Measurements from ENCODE around the gene GLIS1.
A peak's percentile ranks its signal among the peaks of the same experiment; 100 is the strongest.
"Not testable (repeated sequence)": the region's sequence is repeated elsewhere in the genome, so short reads cannot be mapped to it uniquely, and the experiment has no call there.

Gene GLIS1

GRCh38 chr1:53763461-53763860 lies 24.5 kb upstream of the GLIS1 start:
- H3K27me3 ChIP-seq (ENCODE audit: control insufficient read depth, insufficient read depth, low read length): no peaks in the 10 kb centered on the region
- no peak overlapping the region for H3K27ac ChIP-seq (ENCODE audit: low read length)
- H3K9me3 ChIP-seq (ENCODE audit: control insufficient read depth, low read depth, low read length): no peaks in the 10 kb centered on the region
- H3K4me1 ChIP-seq (ENCODE audit: control insufficient read depth, low read depth, low read length): no peaks in the 10 kb centered on the region
- H3K36me3 ChIP-seq (ENCODE audit: control insufficient read depth, low read depth, low read length): peaks cover 29% of the 10 kb centered on the region
- no peak overlapping the region for H3K9ac ChIP-seq (ENCODE audit: low read length)
- H3K4me3 ChIP-seq (ENCODE audit: low read length): no peak overlapping the region

GRCh38 chr1:53760497-53760896 lies 21.5 kb upstream of the GLIS1 start:
- not testable (repeated sequence) for H3K27ac ChIP-seq (ENCODE audit: low read length); H3K4me1 ChIP-seq (ENCODE audit: control insufficient read depth, low read depth, low read length); H3K36me3 ChIP-seq (ENCODE audit: control insufficient read depth, low read depth, low read length); H3K4me3 ChIP-seq (ENCODE audit: low read length); H3K9me3 ChIP-seq (ENCODE audit: control insufficient read depth, low read depth, low read length); H3K9ac ChIP-seq (ENCODE audit: low read length); H3K27me3 ChIP-seq (ENCODE audit: control insufficient read depth, insufficient read depth, low read length)

DNA sequence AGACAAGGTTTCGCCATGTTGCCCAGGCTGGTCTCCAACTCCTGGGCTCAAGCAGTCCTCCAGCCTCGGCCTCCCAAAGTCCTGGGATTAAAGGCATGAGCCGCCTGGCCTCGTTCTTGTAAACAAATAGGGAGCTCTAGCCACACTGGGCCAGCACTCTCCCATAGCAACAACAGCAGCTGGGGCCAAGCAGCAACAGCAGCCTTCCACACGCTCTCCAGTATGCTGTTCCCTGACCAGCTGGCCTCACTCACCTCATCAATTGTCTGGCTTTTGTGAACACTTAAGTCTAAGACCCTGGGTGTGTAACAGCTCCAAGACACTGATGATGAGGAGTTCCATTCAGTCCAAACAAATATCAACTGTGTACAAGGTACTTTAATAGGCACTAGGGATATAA lies 16.9 kb upstream of the GLIS1 start:
- Histone ChIP-seq H3K4me3 (ENCODE audit: low read length) (no peak overlapping the region), H3K36me3 (ENCODE audit: control insufficient read depth, low read depth, low read length) (no peaks in the 10 kb centered on the region), H3K27me3 (ENCODE audit: control insufficient read depth, insufficient read depth, low read length) (no peaks in the 10 kb centered on the region), H3K9ac (ENCODE audit: low read length) (no peak overlapping the region), H3K27ac (ENCODE audit: low read length) (no peak overlapping the region), H3K9me3 (ENCODE audit: control insufficient read depth, low read depth, low read length) (no peaks in the 10 kb centered on the region), H3K4me1 (ENCODE audit: control insufficient read depth, low read depth, low read length) (no peaks in the 10 kb centered on the region)

DNA sequence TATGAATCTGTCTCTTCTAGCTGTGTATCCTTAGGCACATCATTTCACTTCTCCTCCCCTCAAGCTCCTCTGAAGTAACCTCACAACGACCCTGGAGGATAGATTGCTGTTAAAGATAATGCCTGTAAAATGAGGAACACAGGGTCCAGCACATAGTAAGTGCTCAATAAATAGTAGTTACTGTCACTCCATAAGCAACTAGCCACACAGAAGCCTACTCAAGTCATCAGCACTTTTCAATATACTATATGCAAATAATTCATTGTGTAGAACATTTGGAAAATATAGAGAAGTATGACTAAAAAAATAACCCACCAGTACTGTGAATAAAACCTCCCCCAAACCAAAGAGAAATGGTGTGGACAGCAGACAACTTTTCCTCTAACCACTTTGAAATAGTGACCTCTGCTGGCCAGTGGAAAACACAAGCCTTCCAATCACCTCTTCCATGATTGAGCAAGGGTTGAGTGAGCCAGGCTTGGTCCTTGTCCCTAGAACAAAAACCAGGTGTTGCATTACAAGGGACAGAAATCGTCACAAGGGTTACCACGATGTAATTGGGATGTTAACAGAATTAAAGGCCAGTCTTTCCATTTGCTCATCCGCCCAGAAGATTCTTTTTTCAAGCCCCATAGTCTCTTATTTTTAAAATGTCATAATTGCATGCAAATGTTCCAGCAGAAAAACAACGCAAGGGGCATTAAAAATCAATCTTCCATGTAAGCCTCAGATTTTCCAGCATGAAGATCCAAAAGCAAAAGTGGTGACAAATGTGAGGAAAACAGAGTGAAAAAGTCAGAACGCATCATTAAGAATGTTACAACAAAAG lies 15.7 kb upstream of the GLIS1 start:
- Histone ChIP-seq H3K4me3 (ENCODE audit: low read length) (no peak overlapping the region), H3K4me1 (ENCODE audit: control insufficient read depth, low read depth, low read length) (no peaks in the 10 kb centered on the region), H3K9ac (ENCODE audit: low read length) (no peak overlapping the region), H3K36me3 (ENCODE audit: control insufficient read depth, low read depth, low read length) (no peaks in the 10 kb centered on the region), H3K27ac (ENCODE audit: low read length) (no peak overlapping the region), H3K27me3 (ENCODE audit: control insufficient read depth, insufficient read depth, low read length) (no peaks in the 10 kb centered on the region), H3K9me3 (ENCODE audit: control insufficient read depth, low read depth, low read length) (no peaks in the 10 kb centered on the region)

DNA sequence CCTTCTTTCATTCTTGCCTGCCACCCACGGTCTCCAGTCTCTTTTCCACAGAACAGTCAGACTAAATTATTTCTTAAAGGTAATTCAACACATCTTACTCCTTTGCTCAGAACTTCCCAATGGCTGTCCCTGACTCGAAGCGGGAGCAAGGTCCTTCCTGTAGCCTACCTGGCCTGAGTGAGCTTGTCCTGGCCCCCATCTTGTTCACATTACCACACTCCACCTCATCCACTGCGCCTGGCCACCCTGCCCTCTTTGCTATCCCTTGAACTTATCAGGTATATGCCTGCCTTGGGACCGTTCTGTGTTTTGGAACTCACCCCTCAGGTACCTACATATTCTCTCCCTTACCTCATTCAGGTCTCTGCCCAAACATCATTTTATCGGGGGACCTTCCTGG lies 13.3 kb upstream of the GLIS1 start:
- Histone ChIP-seq H3K36me3 (ENCODE audit: control insufficient read depth, low read depth, low read length) (no peaks in the 10 kb centered on the region), H3K9me3 (ENCODE audit: control insufficient read depth, low read depth, low read length) (no peaks in the 10 kb centered on the region), H3K27me3 (ENCODE audit: control insufficient read depth, insufficient read depth, low read length) (no peaks in the 10 kb centered on the region), H3K4me1 (ENCODE audit: control insufficient read depth, low read depth, low read length) (no peaks in the 10 kb centered on the region), H3K27ac (ENCODE audit: low read length) (no peak overlapping the region), H3K4me3 (ENCODE audit: low read length) (no peak overlapping the region), H3K9ac (ENCODE audit: low read length) (no peak overlapping the region)

GRCh38 chr1:53747841-53748240 lies 8.9 kb upstream of the GLIS1 start:
- Histone ChIP-seq H3K27ac (ENCODE audit: low read length) (no peak overlapping the region), H3K9me3 (ENCODE audit: control insufficient read depth, low read depth, low read length) (no peaks in the 10 kb centered on the region), H3K4me3 (ENCODE audit: low read length) (no peak overlapping the region), H3K4me1 (ENCODE audit: control insufficient read depth, low read depth, low read length) (no peaks in the 10 kb centered on the region), H3K9ac (ENCODE audit: low read length) (no peak overlapping the region), H3K27me3 (ENCODE audit: control insufficient read depth, insufficient read depth, low read length) (no peaks in the 10 kb centered on the region), H3K36me3 (ENCODE audit: control insufficient read depth, low read depth, low read length) (no peaks in the 10 kb centered on the region)

GRCh38 chr1:53740621-53741105 lies 1.7 kb upstream of the GLIS1 start:
- H3K4me3 ChIP-seq (ENCODE audit: low read length): no peak overlapping the region
- no peak overlapping the region for H3K27ac ChIP-seq (ENCODE audit: low read length)
- no peak overlapping the region for H3K9ac ChIP-seq (ENCODE audit: low read length)
- H3K36me3 ChIP-seq (ENCODE audit: control insufficient read depth, low read depth, low read length): no peaks in the 10 kb centered on the region
- H3K27me3 ChIP-seq (ENCODE audit: control insufficient read depth, insufficient read depth, low read length): peaks cover 54% of the 10 kb centered on the region
- H3K9me3 ChIP-seq (ENCODE audit: control insufficient read depth, low read depth, low read length): no peaks in the 10 kb centered on the region
- H3K4me1 ChIP-seq (ENCODE audit: control insufficient read depth, low read depth, low read length): no peaks in the 10 kb centered on the region

DNA sequence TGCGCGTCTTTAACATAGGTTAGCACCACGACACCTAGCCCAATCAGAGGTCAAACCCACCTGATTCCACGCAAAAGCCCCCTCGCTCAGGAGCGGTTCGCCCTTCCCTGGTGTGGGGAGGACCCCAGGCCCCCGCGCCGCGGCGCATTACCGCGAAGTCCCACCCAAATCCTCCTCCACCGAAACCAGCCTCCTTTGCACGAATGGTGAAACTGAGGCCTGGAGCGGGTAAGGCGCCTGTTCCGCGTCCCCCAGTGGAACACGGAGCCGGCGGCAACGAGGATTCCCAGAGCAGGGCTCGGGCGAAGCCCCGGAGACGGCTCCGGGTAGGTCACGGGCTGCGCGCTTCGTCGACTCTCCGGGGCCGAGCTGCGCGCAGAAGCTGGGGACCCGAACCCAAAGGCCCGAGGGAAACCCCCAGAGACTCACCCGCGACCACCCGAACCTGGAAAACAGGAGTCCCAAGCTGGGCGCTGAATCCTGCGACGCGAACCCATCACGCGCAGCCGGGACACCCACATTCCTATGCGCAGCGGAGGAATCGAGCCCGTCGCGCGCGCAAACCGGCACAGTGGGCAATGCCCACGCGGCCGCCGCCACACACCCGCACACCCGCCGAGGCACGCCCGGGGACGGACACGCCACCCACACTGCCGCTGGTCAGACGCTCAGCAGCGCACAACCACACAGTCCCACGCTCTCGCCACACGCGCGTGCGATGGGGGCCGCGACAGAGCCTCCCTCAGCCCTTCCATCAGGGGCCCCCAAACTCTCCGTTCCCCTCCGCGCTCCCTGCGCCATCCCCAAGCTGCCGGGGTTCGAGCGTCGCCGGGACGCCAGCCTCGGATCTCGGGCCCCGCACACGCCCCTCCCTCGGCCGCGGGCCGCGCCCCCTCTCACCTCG lies 507 bp downstream of the GLIS1 start:
- peak overlapping the region; percentile 51 for H3K4me3 ChIP-seq (ENCODE audit: low read length)
- no peak overlapping the region for H3K9ac ChIP-seq (ENCODE audit: low read length)
- no peaks in the 10 kb centered on the region for H3K4me1 ChIP-seq (ENCODE audit: control insufficient read depth, low read depth, low read length)
- H3K27me3 ChIP-seq (ENCODE audit: control insufficient read depth, insufficient read depth, low read length): peaks cover 73% of the 10 kb centered on the region
- no peaks in the 10 kb centered on the region for H3K9me3 ChIP-seq (ENCODE audit: control insufficient read depth, low read depth, low read length)
- H3K27ac ChIP-seq (ENCODE audit: low read length): no peak overlapping the region
- no peaks in the 10 kb centered on the region for H3K36me3 ChIP-seq (ENCODE audit: control insufficient read depth, low read depth, low read length)

DNA sequence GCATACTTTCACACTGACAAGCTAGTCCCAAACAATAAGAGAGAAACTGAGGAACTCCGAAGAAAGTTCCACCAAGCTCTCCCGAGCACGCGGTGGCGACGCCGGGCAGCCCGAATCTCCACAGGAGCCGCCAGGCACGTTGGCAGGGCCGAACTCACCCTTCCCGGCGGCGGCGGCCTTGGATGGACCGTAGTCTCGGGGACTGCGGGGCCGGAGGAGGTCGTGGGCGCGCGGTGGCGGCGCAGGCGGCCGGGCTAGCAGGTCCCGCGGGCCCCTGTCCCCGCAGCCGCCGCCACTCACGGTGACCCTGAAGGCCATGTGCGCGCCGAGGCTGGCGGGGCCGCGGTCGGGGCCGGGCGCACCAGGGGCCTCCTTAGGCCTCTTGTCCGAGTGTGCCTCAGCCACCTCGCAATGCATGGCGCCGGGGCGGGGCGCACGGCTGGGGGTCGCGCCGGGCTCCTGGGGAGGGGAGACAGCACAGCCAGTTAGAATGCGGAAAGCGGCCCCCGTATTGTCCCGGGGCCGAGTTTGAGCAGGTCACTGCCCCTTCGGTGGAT lies 1.2 kb downstream of the GLIS1 start:
- Histone ChIP-seq H3K9me3 (ENCODE audit: control insufficient read depth, low read depth, low read length) (no peaks in the 10 kb centered on the region), H3K27ac (ENCODE audit: low read length) (no peak overlapping the region), H3K27me3 (ENCODE audit: control insufficient read depth, insufficient read depth, low read length) (peaks cover 73% of the 10 kb centered on the region), H3K4me3 (ENCODE audit: low read length) (peak overlapping the region; percentile 51), H3K4me1 (ENCODE audit: control insufficient read depth, low read depth, low read length) (no peaks in the 10 kb centered on the region), H3K9ac (ENCODE audit: low read length) (no peak overlapping the region), H3K36me3 (ENCODE audit: control insufficient read depth, low read depth, low read length) (no peaks in the 10 kb centered on the region)

- Histone ChIP-seq H3K9me3 (ENCODE audit: control insufficient read depth, low read depth, low read length) (no peaks in the 10 kb centered on the region), H3K9ac (ENCODE audit: low read length) (no peak overlapping the region), H3K4me3 (ENCODE audit: low read length) (no peak overlapping the region), H3K27ac (ENCODE audit: low read length) (no peak overlapping the region), H3K4me1 (ENCODE audit: control insufficient read depth, low read depth, low read length) (no peaks in the 10 kb centered on the region), H3K36me3 (ENCODE audit: control insufficient read depth, low read depth, low read length) (no peaks in the 10 kb centered on the region), H3K27me3 (ENCODE audit: control insufficient read depth, insufficient read depth, low read length) (peaks cover 72% of the 10 kb centered on the region)
Observed at GRCh38 chr1:53736290-53736689, 2.7 kb downstream of the GLIS1 start.

- Histone ChIP-seq H3K9ac (ENCODE audit: low read length) (no peak overlapping the region), H3K9me3 (ENCODE audit: control insufficient read depth, low read depth, low read length) (no peaks in the 10 kb centered on the region), H3K27ac (ENCODE audit: low read length) (no peak overlapping the region), H3K4me3 (ENCODE audit: low read length) (no peak overlapping the region), H3K36me3 (ENCODE audit: control insufficient read depth, low read depth, low read length) (no peaks in the 10 kb centered on the region), H3K27me3 (ENCODE audit: control insufficient read depth, insufficient read depth, low read length) (peaks cover 67% of the 10 kb centered on the region), H3K4me1 (ENCODE audit: control insufficient read depth, low read depth, low read length) (no peaks in the 10 kb centered on the region)
Observed at GRCh38 chr1:53735681-53736080, 3.3 kb downstream of the GLIS1 start.

Data from iPS-18a (cell line).